H9 (cell line): ENCODE measurements around the gene CEP41. TPM values are rescaled to one million over a fixed set of nuclear protein-coding genes. Genes with fewer than 3 reads are reported as not detected.

Source experiments
- DNase-seq: peaks from one replicate; pipeline ENCODE4 v3.0.0-alpha.2; 2017
- H2AFZ ChIP-seq: one replicate; pipeline ENCODE4 v1.6.1; 2013; ENCODE audit warnings: mild to moderate bottlenecking, low read length, control low read depth, moderate library complexity
- H2AK5ac ChIP-seq: 2 replicates; pipeline ENCODE4 v1.6.1; 2013; ENCODE audit warnings: low read length, control low read depth, mixed read lengths; ENCODE audit not compliant: insufficient read length
- H2BK120ac ChIP-seq: one replicate; pipeline ENCODE4 v1.6.1; 2013; ENCODE audit warnings: low read depth, mild to moderate bottlenecking, low read length, control low read depth, inconsistent platforms; ENCODE audit not compliant: poor library complexity, severe bottlenecking
- H2BK12ac ChIP-seq: 2 replicates; pipeline ENCODE4 v1.6.1; 2013; ENCODE audit warnings: low read length, control low read depth, mixed read lengths, low read depth; ENCODE audit not compliant: insufficient read length
- H2BK15ac ChIP-seq: 2 replicates; pipeline ENCODE4 v1.6.1; 2013; ENCODE audit warnings: low read depth, low read length, control low read depth
- H2BK20ac ChIP-seq: one replicate; pipeline ENCODE4 v1.6.1; 2013; ENCODE audit warnings: low read depth, mild to moderate bottlenecking, low read length, control low read depth, inconsistent platforms; ENCODE audit not compliant: poor library complexity, severe bottlenecking
- H2BK5ac ChIP-seq: 2 replicates; pipeline ENCODE4 v1.6.1; 2013; ENCODE audit warnings: low read length, control low read depth, mixed read lengths; ENCODE audit not compliant: insufficient read length
- H3K14ac ChIP-seq: 2 replicates; pipeline ENCODE4 v1.6.1; 2013; ENCODE audit warnings: low read length, control low read depth; ENCODE audit not compliant: insufficient read depth
- H3K18ac ChIP-seq: 2 replicates; pipeline ENCODE4 v1.6.1; 2013; ENCODE audit warnings: low read depth, mild to moderate bottlenecking, mixed read lengths, low read length, control low read depth; ENCODE audit not compliant: insufficient read length
- H3K23ac ChIP-seq: 2 replicates; pipeline ENCODE4 v1.6.1; 2013; ENCODE audit warnings: low read length, control low read depth, mixed read lengths, low read depth; ENCODE audit not compliant: insufficient read length
- H3K23me2 ChIP-seq: 2 replicates; pipeline ENCODE4 v1.6.1; 2013; ENCODE audit warnings: low read depth, mild to moderate bottlenecking, mixed read lengths, low read length, control low read depth; ENCODE audit not compliant: insufficient read length, poor library complexity, severe bottlenecking
- H3K27ac ChIP-seq: 2 replicates; pipeline ENCODE4 v1.5.1; 2013; ENCODE audit warnings: low read length, control low read depth, mixed read lengths, low read depth; ENCODE audit not compliant: insufficient read length
- H3K27me3 ChIP-seq: 2 replicates; pipeline ENCODE4 v1.6.1; 2013; ENCODE audit warnings: low read length, control low read depth, inconsistent platforms; ENCODE audit not compliant: insufficient read depth
- H3K4ac ChIP-seq: 2 replicates; pipeline ENCODE4 v1.6.1; 2013; ENCODE audit warnings: low read depth, mild to moderate bottlenecking, control low read depth, inconsistent platforms, low read length, moderate library complexity
- H3K4me1 ChIP-seq: 2 replicates; pipeline ENCODE4 v1.6.1; 2013; ENCODE audit warnings: low read length, control low read depth, inconsistent platforms; ENCODE audit not compliant: insufficient read depth
- H3K4me2 ChIP-seq: 2 replicates; pipeline ENCODE4 v1.6.1; 2013; ENCODE audit warnings: low read length, control low read depth, mixed read lengths; ENCODE audit not compliant: insufficient read length, insufficient read depth
- H3K56ac ChIP-seq: 2 replicates; pipeline ENCODE4 v1.6.1; 2013; ENCODE audit warnings: low read depth, mild to moderate bottlenecking, mixed read lengths, low read length, control low read depth; ENCODE audit not compliant: insufficient read length
- H3K79me1 ChIP-seq: 2 replicates; pipeline ENCODE4 v1.6.1; 2013; ENCODE audit warnings: low read depth, mild to moderate bottlenecking, moderate library complexity, low read length, control low read depth, inconsistent platforms; ENCODE audit not compliant: insufficient read depth, poor library complexity, severe bottlenecking
- H3K79me2 ChIP-seq: 2 replicates; pipeline ENCODE4 v1.6.1; 2013; ENCODE audit warnings: low read length, control low read depth, inconsistent platforms; ENCODE audit not compliant: insufficient read depth
- H3K9ac ChIP-seq: 2 replicates; pipeline ENCODE4 v1.6.1; 2013; ENCODE audit warnings: low read length, control low read depth, mixed read lengths; ENCODE audit not compliant: insufficient read length; ENCODE audit errors: extremely low read depth
- H3K9me3 ChIP-seq: one replicate; pipeline ENCODE4 v1.6.1; 2013; ENCODE audit warnings: low read depth, low read length, inconsistent platforms; ENCODE audit not compliant: control insufficient read depth
- H3T11ph ChIP-seq: one replicate; pipeline ENCODE4 v1.6.1; 2013; ENCODE audit warnings: mild to moderate bottlenecking, low read length, control low read depth, inconsistent platforms
- H4K20me1 ChIP-seq: one replicate; pipeline ENCODE4 v1.6.1; 2013; ENCODE audit not compliant: control insufficient read depth, insufficient read length, insufficient read depth
- H4K5ac ChIP-seq: 2 replicates; pipeline ENCODE4 v1.6.1; 2013; ENCODE audit warnings: low read depth, mild to moderate bottlenecking, mixed read lengths, low read length, control low read depth; ENCODE audit not compliant: insufficient read length
- H4K8ac ChIP-seq: replicated peaks from 2 replicates; pipeline ENCODE4 v1.6.1; 2013; ENCODE audit warnings: low read length, control low read depth, mixed read lengths, low read depth; ENCODE audit not compliant: insufficient read length
- H4K91ac ChIP-seq: 2 replicates; pipeline ENCODE4 v1.6.1; 2013; ENCODE audit warnings: low read depth, mild to moderate bottlenecking, moderate library complexity, mixed read lengths, low read length, control low read depth; ENCODE audit not compliant: insufficient read length
- H3K27ac Mint-ChIP-seq, 3 experiments: 2 replicates in 2 of 3; 3 replicates in 1 of 3; pipeline ENCODE4 v1.8.0; 2020 to 2021; ENCODE audit warnings: mixed read lengths in 3 of 3, mild to moderate bottlenecking in 1 of 3, moderate library complexity in 1 of 3
- H3K27me3 Mint-ChIP-seq: 2 replicates; pipeline ENCODE4 v1.8.0; 2021; ENCODE audit warnings: low read depth, mild to moderate bottlenecking, moderate library complexity, mixed read lengths
- H3K36me3 Mint-ChIP-seq, 3 experiments: 2 replicates in 2 of 3; 3 replicates in 1 of 3; pipeline ENCODE4 v1.8.0; 2020 to 2021; ENCODE audit warnings: low read depth in 3 of 3, mixed read lengths in 3 of 3; ENCODE audit not compliant: insufficient read depth in 1 of 3
- H3K4me1 Mint-ChIP-seq, 2 experiments: 2 replicates each; pipeline ENCODE4 v1.8.0; 2020; ENCODE audit warnings: mixed read lengths in 2 of 2
- H3K4me3 Mint-ChIP-seq, 2 experiments: 2 replicates in 1 of 2; 3 replicates in 1 of 2; pipeline ENCODE4 v1.8.0; 2020 to 2021; ENCODE audit warnings: mild to moderate bottlenecking in 2 of 2, mixed read lengths in 2 of 2, moderate library complexity in 1 of 2
- H3K9me3 Mint-ChIP-seq, 2 experiments: 2 replicates in 1 of 2; 3 replicates in 1 of 2; pipeline ENCODE4 v1.8.0; 2020; ENCODE audit warnings: mild to moderate bottlenecking in 2 of 2, mixed read lengths in 2 of 2, moderate library complexity in 1 of 2
- WGBS: extraction: QIAGEN DNeasy Blood & Tissue Kit; methylation state at CpG from one replicate; pipeline ENCODE4 v1.1.7; 2013; ENCODE audit warnings: missing lambda C conversion rate, low lambda C conversion rate, mixed read lengths; ENCODE audit not compliant: insufficient read length; ENCODE audit errors: extremely low coverage; 5-methylcytosine and 5-hydroxymethylcytosine counted together
- total RNA-seq: library from RNA; stranded (reverse); gene quantifications from 2 replicates; pipeline ENCODE4 v1.2.1, GENCODE V29; 2021
- TF ChIP-seq, protein P1 (sequence below): fragments of 200-600 bp; sonication (generic); conservative IDR thresholded peaks from 3 replicates; pipeline ENCODE4 v1.8.0; 2021; ENCODE audit warnings: antibody characterized with exemption, mild to moderate bottlenecking

Gene CEP41
- total RNA-seq, 1 experiment from 2014 or later, result 9.7 TPM

DNA sequence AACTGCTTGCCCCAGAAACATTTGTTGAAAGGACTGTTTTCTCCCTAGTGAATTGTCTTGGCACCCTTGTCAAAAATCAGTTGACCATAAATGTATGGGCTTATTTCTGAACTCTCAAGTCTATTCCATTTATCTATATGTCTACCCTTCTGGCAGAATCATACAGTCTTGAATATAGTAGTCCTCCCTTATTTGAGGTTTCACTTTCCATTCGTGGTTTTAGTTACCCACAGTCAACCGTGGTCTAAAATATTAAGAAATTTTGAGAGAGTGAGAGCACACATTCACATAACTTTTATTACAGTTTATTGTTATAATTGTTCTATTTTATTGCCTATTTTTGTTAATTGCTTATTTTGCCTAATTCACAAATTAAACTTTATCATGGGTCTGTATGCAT lies 17.4 kb upstream of the CEP41 start:
- Histone ChIP-seq H3K79me1 (no peaks in the 10 kb centered on the region), H2AFZ (no peak overlapping the region), H3K4me2 (no peak overlapping the region), H2BK15ac (no peak overlapping the region), H3K9me3 (no peaks in the 10 kb centered on the region), H3K14ac (no peak overlapping the region), H3K18ac (no peak overlapping the region), H2BK120ac (no peak overlapping the region), H3K23ac (no peak overlapping the region), H3K23me2 (no peaks in the 10 kb centered on the region), H3T11ph (no peak overlapping the region), H3K27me3 (no peaks in the 10 kb centered on the region), H4K20me1 (no peaks in the 10 kb centered on the region), H2AK5ac (no peak overlapping the region), H3K9ac (no peak overlapping the region), H2BK5ac (no peak overlapping the region), H2BK12ac (no peak overlapping the region), H3K4ac (no peak overlapping the region), H4K91ac (no peak overlapping the region), H4K5ac (no peak overlapping the region), H2BK20ac (no peak overlapping the region), H3K27ac (no peak overlapping the region), H3K79me2 (no peaks in the 10 kb centered on the region), H3K4me1 (no peaks in the 10 kb centered on the region), H4K8ac (no peak overlapping the region), H3K56ac (no peak overlapping the region)
- no peaks in the 10 kb centered on the region; the same call in 1 of the 2 replicates for H3K27me3 Mint-ChIP-seq
- WGBS, result no CpG with 5 or more reads among the region's 2 CpGs
- H3K36me3 Mint-ChIP-seq, result peaks cover 1 to 15% (median 4%) of the 10 kb centered on the region in 3 experiments; a peak in 6 of 7 replicates
- no peak for DNase-seq
- no peaks in the 10 kb centered on the region; a peak in 1 of 4 replicates for H3K4me1 Mint-ChIP-seq
- H3K4me3 Mint-ChIP-seq, result no peak overlapping the region
- H3K9me3 Mint-ChIP-seq, result peaks cover 12 to 16% of the 10 kb centered on the region in 2 experiments
- TF ChIP-seq, protein P1, sequence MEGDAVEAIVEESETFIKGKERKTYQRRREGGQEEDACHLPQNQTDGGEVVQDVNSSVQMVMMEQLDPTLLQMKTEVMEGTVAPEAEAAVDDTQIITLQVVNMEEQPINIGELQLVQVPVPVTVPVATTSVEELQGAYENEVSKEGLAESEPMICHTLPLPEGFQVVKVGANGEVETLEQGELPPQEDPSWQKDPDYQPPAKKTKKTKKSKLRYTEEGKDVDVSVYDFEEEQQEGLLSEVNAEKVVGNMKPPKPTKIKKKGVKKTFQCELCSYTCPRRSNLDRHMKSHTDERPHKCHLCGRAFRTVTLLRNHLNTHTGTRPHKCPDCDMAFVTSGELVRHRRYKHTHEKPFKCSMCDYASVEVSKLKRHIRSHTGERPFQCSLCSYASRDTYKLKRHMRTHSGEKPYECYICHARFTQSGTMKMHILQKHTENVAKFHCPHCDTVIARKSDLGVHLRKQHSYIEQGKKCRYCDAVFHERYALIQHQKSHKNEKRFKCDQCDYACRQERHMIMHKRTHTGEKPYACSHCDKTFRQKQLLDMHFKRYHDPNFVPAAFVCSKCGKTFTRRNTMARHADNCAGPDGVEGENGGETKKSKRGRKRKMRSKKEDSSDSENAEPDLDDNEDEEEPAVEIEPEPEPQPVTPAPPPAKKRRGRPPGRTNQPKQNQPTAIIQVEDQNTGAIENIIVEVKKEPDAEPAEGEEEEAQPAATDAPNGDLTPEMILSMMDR, result no peak
- H3K27ac Mint-ChIP-seq, result no peak overlapping the region
